HepG2 (cell line): ENCODE measurements around the gene GAD1. TPM values are rescaled to one million over a fixed set of nuclear protein-coding genes. Genes with fewer than 3 reads are reported as not detected.

Experiments
- ATAC-seq: fragments of 200-7000 bp; cut with Tn5 transposase; 3 replicates; pipeline ENCODE4 v1.9.1; 2020; ENCODE audit warnings: mild to moderate bottlenecking, moderate library complexity
- BruUV-seq: library from RNA; stranded (reverse); fragments of 400-500 nt; replicated peaks from 2 replicates; lab custom pipeline; 2021; lab: Mats Ljungman, UMichigan
- CTCF ChIA-PET: fragments of 300-600 bp; formaldehyde crosslinking; extraction: SDS; loops from one replicate; lab custom pipeline; 2021; ENCODE audit warnings: low total read pairs, inconsistent platforms, low intra/inter-chr PET ratio; lab: Yijun Ruan, JAX
- POLR2A ChIA-PET: fragments of 350-600 bp; sonication (Branson Sonifier 250); formaldehyde crosslinking; loops from one replicate; lab custom pipeline; 2020; ENCODE audit warnings: antibody characterized with exemption, inconsistent platforms; lab: Yijun Ruan, JAX
- DNase-seq: peaks from one replicate; pipeline ENCODE4 v3.0.0-alpha.2; 2015; ENCODE audit warnings: low spot score
- FAIRE-seq: peaks from 3 replicates; lab custom pipeline; 2011; peaks lifted over from hg19 to GRCh38; lab: Jason Lieb, UNC
- H2AFZ ChIP-seq: one replicate; pipeline ENCODE4 v1.6.1; 2011; ENCODE audit warnings: low read length, inconsistent platforms
- H3K27ac ChIP-seq: fragments of 300-600 bp; 3 replicates; pipeline ENCODE4 v1.8.0; 2011; ENCODE audit warnings: mixed run types, mild to moderate bottlenecking, mixed read lengths, low read length, inconsistent platforms; ENCODE audit not compliant: insufficient read depth; ENCODE audit errors: extremely low read length
- H3K27me3 ChIP-seq, 2 experiments: fragments of 200-600 bp in 1 of 2; 2 replicates in 1 of 2; 3 replicates in 1 of 2; pipeline versions ENCODE4 v1.6.0 to v1.8.0; 2011; ENCODE audit warnings: low read length in 2 of 2, mild to moderate bottlenecking in 2 of 2, moderate library complexity in 2 of 2, inconsistent platforms in 1 of 2; ENCODE audit not compliant: insufficient read depth in 2 of 2, control insufficient read depth in 1 of 2
- H3K36me3 ChIP-seq, 2 experiments: fragments of 200-600 bp in 1 of 2; replicated peaks in 1 of 2; 2 replicates in 1 of 2; 3 replicates in 1 of 2; pipeline versions ENCODE4 v1.5.1 to v1.8.0; 2011; ENCODE audit warnings: low read length in 2 of 2, inconsistent platforms in 1 of 2; ENCODE audit not compliant: insufficient read depth in 2 of 2, control insufficient read depth in 1 of 2
- H3K4me1 ChIP-seq: 2 replicates; pipeline ENCODE4 v1.5.1; 2012; ENCODE audit warnings: low read length, inconsistent platforms; ENCODE audit not compliant: insufficient read depth
- H3K4me2 ChIP-seq: 2 replicates; pipeline ENCODE4 v1.6.0; 2011; ENCODE audit warnings: low read depth, low read length, inconsistent platforms
- H3K4me3 ChIP-seq, 3 experiments: fragments of 200-600 bp in 1 of 3; sonication (generic), shearing (Covaris generic) in 1 of 3; replicated peaks in 1 of 3; 2 replicates each; pipeline ENCODE4 v1.5.1; 2011 to 2016; ENCODE audit warnings: low read length in 3 of 3, inconsistent platforms in 2 of 3, low read depth in 2 of 3, mild to moderate bottlenecking in 2 of 3, control low read depth in 1 of 3, mixed read lengths in 1 of 3; ENCODE audit not compliant: insufficient read depth in 1 of 3
- H3K79me2 ChIP-seq: one replicate; pipeline ENCODE4 v1.6.1; 2011; ENCODE audit warnings: low read length, inconsistent platforms; ENCODE audit not compliant: insufficient read depth
- H3K9ac ChIP-seq: 2 replicates; pipeline ENCODE4 v1.6.0; 2011; ENCODE audit warnings: mild to moderate bottlenecking, low read depth, low read length, inconsistent platforms; ENCODE audit not compliant: insufficient read depth
- H3K9me3 ChIP-seq: 2 replicates; pipeline ENCODE4 v1.5.1; 2012; ENCODE audit warnings: mild to moderate bottlenecking, low read length
- H4K20me1 ChIP-seq: 2 replicates; pipeline ENCODE4 v1.6.0; 2011; ENCODE audit warnings: inconsistent platforms, mild to moderate bottlenecking, low read length, moderate library complexity; ENCODE audit not compliant: insufficient read depth
- E2F1 ChIP-seq: sonication (generic); formaldehyde crosslinking; IDR thresholded peaks from 2 replicates; pipeline ENCODE4 v1.5.0; 2020; ENCODE audit warnings: missing genetic modification reagents
- FOXM1 ChIP-seq: sonication (generic); formaldehyde crosslinking; IDR thresholded peaks from 2 replicates; pipeline ENCODE4 v1.5.0; 2020; ENCODE audit warnings: missing genetic modification reagents
- GFI1 ChIP-seq: sonication (generic); formaldehyde crosslinking; IDR thresholded peaks from 2 replicates; pipeline ENCODE4 v1.5.0; 2020; ENCODE audit warnings: missing genetic modification reagents, mild to moderate bottlenecking, borderline replicate concordance
- GTF3A ChIP-seq: sonication (generic); formaldehyde crosslinking; conservative IDR thresholded peaks from 2 replicates; pipeline ENCODE4 v1.4.0; 2020; ENCODE audit warnings: mild to moderate bottlenecking, missing genetic modification reagents
- HMGXB4 ChIP-seq, 2 experiments: sonication (generic) in 1 of 2; formaldehyde crosslinking in 1 of 2; IDR thresholded peaks; 2 replicates each; pipeline versions ENCODE4 v1.4.0 to v1.6.1; 2018 to 2020; ENCODE audit warnings: missing genetic modification reagents in 2 of 2, borderline replicate concordance in 1 of 2, low read depth in 1 of 2, mild to moderate bottlenecking in 1 of 2, missing biosample characterization in 1 of 2
- NR2F6 ChIP-seq, 2 experiments: IDR thresholded peaks; 2 replicates each; pipeline ENCODE4 v1.6.1; 2016; ENCODE audit warnings: antibody characterized with exemption in 1 of 2, mild to moderate bottlenecking in 1 of 2
- PHB2 ChIP-seq: fragments of 450-650 bp; IDR thresholded peaks from 2 replicates; pipeline ENCODE4 v1.6.1; 2018; ENCODE audit not compliant: partially characterized antibody
- THRA ChIP-seq: sonication (generic); formaldehyde crosslinking; IDR thresholded peaks from 2 replicates; pipeline ENCODE4 v1.4.0; 2020; ENCODE audit warnings: missing genetic modification reagents, borderline replicate concordance
- TOE1 ChIP-seq: sonication (generic); formaldehyde crosslinking; IDR thresholded peaks from 2 replicates; pipeline ENCODE4 v1.4.0; 2020; ENCODE audit warnings: mild to moderate bottlenecking, missing genetic modification reagents
- ZMAT3 ChIP-seq: sonication (generic); formaldehyde crosslinking; conservative IDR thresholded peaks from 2 replicates; pipeline ENCODE4 v1.7.0; 2021; ENCODE audit warnings: missing genetic modification reagents
- ZNF335 ChIP-seq: sonication (generic); formaldehyde crosslinking; IDR thresholded peaks from 2 replicates; pipeline ENCODE4 v1.4.0; 2020; ENCODE audit warnings: missing genetic modification reagents
- ZNF432 ChIP-seq: sonication (generic); formaldehyde crosslinking; IDR thresholded peaks from 2 replicates; pipeline ENCODE4 v1.5.0; 2020; ENCODE audit warnings: missing genetic modification reagents, mild to moderate bottlenecking, borderline replicate concordance
- ZNF446 ChIP-seq: sonication (generic); formaldehyde crosslinking; IDR thresholded peaks from 2 replicates; pipeline ENCODE4 v1.5.0; 2020; ENCODE audit warnings: mild to moderate bottlenecking, missing genetic modification reagents
- ZNF496 ChIP-seq: sonication (generic); formaldehyde crosslinking; IDR thresholded peaks from 2 replicates; pipeline ENCODE4 v1.8.1; 2023; ENCODE audit warnings: mild to moderate bottlenecking, moderate library complexity, missing genetic modification reagents; ENCODE audit not compliant: insufficient replicate concordance
- ZNF720 ChIP-seq: sonication (generic); formaldehyde crosslinking; IDR thresholded peaks from 2 replicates; pipeline ENCODE4 v1.4.0; 2020; ENCODE audit warnings: missing genetic modification reagents
- ZSCAN29 ChIP-seq: sonication (generic); formaldehyde crosslinking; conservative IDR thresholded peaks from 2 replicates; pipeline ENCODE4 v1.4.0; 2020; ENCODE audit warnings: mild to moderate bottlenecking, missing genetic modification reagents
- ZSCAN5A ChIP-seq: sonication (generic); formaldehyde crosslinking; IDR thresholded peaks from 2 replicates; pipeline ENCODE4 v1.8.0; 2022; ENCODE audit warnings: mild to moderate bottlenecking, missing genetic modification reagents, borderline replicate concordance
- in situ Hi-C: cut with HindIII; loops from 2 replicates; pipeline ENCODE4 v1.10.0; 2017; ENCODE audit warnings: low pct_unique_long_range_greater_than_20kb; ENCODE audit not compliant: extremely low pct_ligation_motif_present
- intact Hi-C: fragments of 100-400 bp; cut with micrococcal nuclease; formaldehyde crosslinking; loops from one replicate; pipeline ENCODE4 v1.10.0; 2022; ENCODE audit not compliant: unreplicated experiment
- polyA plus RNA-seq, 8 experiments: library from polyadenylated mRNA; depleted of rRNA in 3 of 8; stranded (reverse) in 7 of 8; unstranded in 1 of 8; fragments of >200 nt; fragmentation: Illumina TruSeq in 4 of 8; extraction: Trizol in 4 of 8; gene quantifications; 2 replicates each; pipeline versions ENCODE4 v1.2.1 to v1.2.3, GENCODE V29; 2011 to 2016; ENCODE audit warnings: low read depth in 4 of 8, missing spikeins in 1 of 8, mixed read lengths in 1 of 8; ENCODE audit not compliant: insufficient read depth in 1 of 8
- total RNA-seq, 5 experiments: library from RNA; depleted of rRNA; stranded (reverse); fragments of >200 nt; fragmentation: Illumina TruSeq; extraction: Trizol; gene quantifications; 2 replicates each; pipeline ENCODE4 v1.2.3, GENCODE V29; 2016; ENCODE audit warnings: low read depth in 1 of 5

GAD1 gene
- total and polyA plus RNA-seq, 2 of the 13 experiments (the other 11 are each of a cell fraction or from before 2014, with no cell fraction given), result 0.09 to 0.13 TPM

DNA sequence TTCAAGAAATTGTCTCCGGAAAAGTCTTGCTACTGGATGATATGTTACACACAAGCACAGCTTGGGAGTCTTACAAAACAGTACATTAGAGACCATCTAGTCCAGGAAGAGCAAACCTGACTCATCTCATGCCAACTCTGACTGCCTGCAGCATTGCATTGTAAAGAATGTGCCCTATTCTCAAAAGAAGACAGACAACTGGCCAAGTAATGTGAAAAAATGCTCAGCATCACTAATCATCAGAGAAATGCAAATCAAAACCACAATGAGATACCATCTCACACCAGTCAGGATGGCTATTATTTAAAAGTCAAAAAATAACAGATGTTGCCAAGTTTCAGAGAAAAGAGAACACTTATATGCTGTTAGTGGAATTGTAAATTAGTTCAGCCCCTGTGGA is 69.7 kb downstream of the GAD1 start (continued):
- TF ChIP-seq ZSCAN29 (CRISPR knock-in tag) (no peak), ZSCAN5A (CRISPR knock-in tag) (no peak), HMGXB4 (CRISPR knock-in tag; IDR thresholded peaks at IDR 0.05; ENCODE audit: borderline replicate concordance in 1 of 2, low read depth in 1 of 2) (no peak), TOE1 (CRISPR knock-in tag) (no peak), GTF3A (CRISPR knock-in tag) (no peak)

DNA sequence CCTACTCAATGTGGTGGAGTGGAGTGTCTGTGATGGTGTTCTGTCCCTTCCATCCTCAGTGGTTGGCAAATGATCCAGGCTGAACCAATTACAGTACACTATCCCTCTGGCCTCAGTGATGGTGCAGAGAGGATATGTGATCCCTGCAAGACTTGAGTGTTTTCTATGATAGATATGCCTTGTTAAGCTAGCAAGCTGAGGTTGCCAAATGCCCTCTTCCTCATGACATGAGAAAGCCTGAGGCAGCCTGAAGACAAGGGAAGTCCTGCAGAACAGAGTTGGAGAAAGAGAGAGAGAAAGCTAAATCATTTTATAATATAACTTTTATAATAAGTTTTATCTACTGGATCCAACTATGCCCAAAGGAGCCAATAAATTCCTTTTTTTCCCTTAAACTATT is 70.8 kb downstream of the GAD1 start:
- no peaks in the 10 kb centered on the region for H4K20me1 ChIP-seq
- no peaks in the 10 kb centered on the region for H3K79me2 ChIP-seq
- H3K36me3 ChIP-seq, result no peaks in the 10 kb centered on the region
- FAIRE-seq (no peak), DNase-seq (no peak), ATAC-seq (no peak)
- ChIA-PET POLR2A (no interaction called here), CTCF (no interaction called here)
- H3K4me3 ChIP-seq, result no peak overlapping the region
- H2AFZ ChIP-seq, result no peak overlapping the region
- intact Hi-C loops, result no loop called here
- no peak overlapping the region for H3K4me2 ChIP-seq
- no TSS peak for BruUV-seq
- in situ Hi-C loops, result no loop called here
- no peaks in the 10 kb centered on the region for H3K4me1 ChIP-seq
- no peaks in the 10 kb centered on the region for H3K9me3 ChIP-seq
- H3K27ac ChIP-seq, result no peak overlapping the region
- H3K27me3 ChIP-seq, result no peaks in the 10 kb centered on the region; a peak in 2 of 5 replicates
- H3K9ac ChIP-seq, result no peak overlapping the region
- TF ChIP-seq PHB2, result no peak
- TF ChIP-seq FOXM1, result no peak
- no peak for TF ChIP-seq ZNF446 (CRISPR knock-in tag)
- TF ChIP-seq THRA, result no peak
- TF ChIP-seq GFI1 (CRISPR knock-in tag), result no peak
- no peak for TF ChIP-seq ZNF432 (CRISPR knock-in tag)
- no peak for TF ChIP-seq ZNF335 (CRISPR knock-in tag)
- TF ChIP-seq ZNF720 (CRISPR knock-in tag), result no peak
- no peak for TF ChIP-seq E2F1 (CRISPR knock-in tag)
- TF ChIP-seq ZMAT3 (CRISPR knock-in tag), result no peak
- no peak for TF ChIP-seq NR2F6 (IDR thresholded peaks at IDR 0.05)
- no peak for TF ChIP-seq NR2F6 (CRISPR knock-in tag; IDR thresholded peaks at IDR 0.05)
- TF ChIP-seq ZNF496 (CRISPR knock-in tag), result no peak
